Stimulated activated CD4-positive, alpha-beta T cell treated with anti-CD3 and anti-CD28 coated beads, Interleukin-4, amount 100 ng/mL, for 4 hours (primary cell): ENCODE results near the gene AMN.
"Not testable (repeated sequence)": the region's sequence is repeated elsewhere in the genome, so short reads cannot be mapped to it uniquely, and the experiment has no call there.

ENCODE experiments used
- DNase-seq, 2 experiments: peaks; one replicate each; pipeline ENCODE4 v3.0.0-alpha.2; 2020

AMN gene

DNA sequence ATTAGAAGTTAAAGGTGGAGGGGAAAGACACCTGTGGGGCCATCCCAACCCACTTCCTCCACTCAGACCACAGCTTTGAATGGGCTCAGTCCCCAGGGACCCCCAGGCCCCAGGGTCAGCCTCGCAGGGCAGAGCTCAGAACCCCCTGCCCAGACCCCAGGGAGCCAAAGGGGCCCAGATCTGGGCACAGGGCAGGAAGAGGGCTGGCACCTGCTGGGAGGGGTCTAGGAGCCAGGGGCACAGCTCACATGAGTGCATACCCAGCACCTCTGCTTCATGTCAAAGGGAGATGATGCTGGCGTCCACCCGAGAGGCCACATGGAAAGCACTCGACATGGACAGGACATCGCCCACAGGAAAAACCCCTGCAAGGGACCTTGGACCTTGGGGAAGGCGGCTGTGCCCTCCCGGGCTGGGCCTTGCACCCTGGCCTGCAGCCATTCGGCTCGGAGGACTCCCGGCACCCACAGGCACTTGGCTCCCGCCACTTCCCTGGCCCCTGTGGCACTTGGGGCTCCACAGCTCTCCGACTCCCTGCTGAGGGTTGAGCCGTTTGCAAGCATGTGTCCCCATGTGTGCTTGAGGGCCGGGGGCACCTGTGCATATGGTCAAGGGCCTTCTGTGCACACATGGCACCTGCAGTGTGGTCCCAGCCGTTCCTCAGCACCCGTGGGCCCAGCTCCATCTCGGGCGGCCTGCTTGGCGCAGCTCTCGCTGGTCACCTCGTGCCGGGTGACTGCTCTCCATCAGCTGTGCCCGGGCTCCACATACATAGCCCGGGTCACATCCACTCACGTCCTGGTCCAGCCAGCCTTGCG lies 7.8 kb upstream of the AMN start:
- DNase-seq: no peak

DNA sequence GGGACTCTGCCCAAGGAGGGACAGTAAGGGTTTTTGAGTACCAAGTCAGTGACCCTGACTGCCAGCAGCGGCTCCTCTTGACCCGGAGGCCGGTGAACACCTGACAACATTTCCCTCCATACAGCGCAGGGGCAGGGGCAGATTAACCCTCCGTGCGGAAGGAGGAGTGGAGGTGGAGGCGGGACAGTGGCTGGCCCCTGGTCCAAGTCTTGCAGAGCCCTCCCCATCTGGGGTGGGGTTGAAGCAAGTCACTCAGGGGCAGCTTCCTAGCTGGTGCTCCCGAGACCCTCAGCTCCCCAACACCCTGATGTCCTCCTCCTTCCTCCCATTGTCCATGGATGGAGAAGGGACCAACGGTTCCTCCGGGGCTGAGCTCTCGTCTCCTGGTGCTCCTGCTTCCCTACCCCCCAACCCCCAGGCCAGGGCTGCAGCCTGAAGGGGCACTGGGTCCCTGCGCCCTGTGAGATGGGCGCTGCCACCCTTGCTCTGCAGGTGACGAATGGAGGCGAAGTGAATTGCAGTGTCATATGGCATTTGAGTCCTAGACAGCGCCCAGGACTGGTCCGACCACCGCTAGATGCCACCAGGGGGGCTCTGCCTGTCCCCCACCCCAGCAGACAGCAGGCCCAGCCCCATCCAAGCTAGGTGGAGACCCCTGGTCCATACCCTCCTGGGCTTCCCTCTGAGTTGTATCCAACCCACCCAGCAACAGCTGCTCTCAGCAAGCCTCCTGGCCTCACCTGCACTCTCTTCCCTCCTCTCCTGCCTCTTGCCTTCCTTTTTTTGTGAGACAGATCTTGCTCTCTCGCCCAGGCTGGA lies 7.0 kb upstream of the AMN start:
- DNase-seq: no peak

DNA sequence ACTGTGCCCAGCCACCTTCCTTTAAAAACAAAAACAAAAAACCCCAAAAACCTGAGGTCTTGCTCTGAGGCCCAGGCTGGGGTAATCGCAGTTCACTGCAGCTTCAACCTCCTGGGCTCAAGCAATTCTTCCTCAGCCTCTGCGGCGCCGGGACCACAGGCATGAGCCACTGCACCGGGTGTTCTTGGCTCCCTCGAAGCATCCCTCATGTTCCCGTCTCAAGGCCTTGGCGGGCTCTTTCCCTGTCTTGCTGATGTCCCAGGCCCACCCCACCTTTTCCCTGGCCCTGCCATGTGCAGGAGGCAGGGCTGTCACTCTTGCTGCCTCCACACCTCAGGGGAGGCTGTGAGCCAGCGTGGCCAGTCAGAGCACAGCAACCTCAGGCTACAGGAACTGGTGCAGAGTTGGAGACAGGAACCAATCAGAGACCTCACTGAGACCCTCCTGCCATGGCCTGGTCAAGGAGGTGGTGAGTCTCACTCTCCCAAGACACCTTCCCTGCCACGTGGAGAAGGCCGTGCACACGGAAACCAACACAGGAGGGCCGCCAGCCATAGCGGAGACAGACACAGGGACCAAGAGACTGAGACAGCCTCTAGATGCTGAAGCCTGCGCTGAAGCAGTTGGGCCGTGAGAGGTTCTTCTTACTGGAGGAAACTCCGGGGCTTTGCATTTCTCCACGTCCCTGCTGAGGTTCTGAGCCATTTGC lies 6.0 kb upstream of the AMN start:
- DNase-seq: no peak

DNA sequence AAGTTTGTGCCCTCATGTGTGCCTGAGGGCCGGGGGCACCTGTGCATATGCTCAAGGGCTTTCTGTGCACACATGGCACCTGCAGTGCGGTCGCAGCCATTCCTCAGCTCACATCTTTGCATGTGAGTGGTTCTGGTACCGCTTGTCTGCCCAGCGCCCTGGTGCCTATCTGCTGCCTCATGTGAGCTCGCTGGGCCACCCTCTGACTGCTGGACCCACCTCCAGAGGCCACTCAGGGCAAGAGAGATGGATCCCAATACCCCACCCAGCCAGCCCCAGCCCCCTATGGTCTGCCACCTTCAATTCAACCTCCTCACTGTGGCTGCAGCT lies 5.4 kb upstream of the AMN start:
- DNase-seq: no peak

DNA sequence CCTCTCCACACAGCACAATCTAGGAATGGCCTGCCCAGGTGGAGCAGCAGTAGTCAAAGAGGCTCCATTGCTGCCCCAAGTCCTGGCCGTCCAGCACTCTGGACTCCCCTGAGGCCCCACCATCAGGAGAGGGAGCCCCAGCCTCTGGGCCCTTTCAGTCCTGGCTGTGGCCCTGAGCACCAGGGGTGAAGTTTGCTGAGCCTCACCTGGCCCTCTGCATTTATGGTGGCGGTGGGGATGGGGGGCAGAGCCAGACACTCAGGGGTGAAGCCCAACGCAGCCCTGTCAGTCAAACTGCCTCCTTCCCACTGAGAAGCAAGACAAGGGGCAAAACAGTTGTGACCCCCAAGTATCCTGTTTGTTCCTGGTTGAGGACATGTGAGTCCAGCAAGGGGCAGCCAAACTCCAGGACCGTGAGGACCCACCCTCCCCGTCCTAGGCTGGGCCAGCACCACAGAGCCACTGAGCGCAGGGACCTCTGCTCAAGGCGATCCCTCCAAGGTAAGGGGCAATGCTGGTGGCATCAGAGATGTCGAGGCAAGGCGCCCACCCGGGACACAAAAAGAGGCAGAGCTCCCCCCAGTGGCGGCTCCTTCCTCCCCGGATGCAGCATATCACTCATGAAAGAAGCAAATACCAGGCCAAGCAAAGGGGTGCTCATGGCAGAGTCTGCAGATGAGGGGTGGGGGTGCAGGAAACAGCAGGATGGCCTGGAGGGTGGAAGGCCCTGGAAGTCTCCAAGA lies 4.8 kb upstream of the AMN start:
- peak; percentile 43 to 60 for DNase-seq

DNA sequence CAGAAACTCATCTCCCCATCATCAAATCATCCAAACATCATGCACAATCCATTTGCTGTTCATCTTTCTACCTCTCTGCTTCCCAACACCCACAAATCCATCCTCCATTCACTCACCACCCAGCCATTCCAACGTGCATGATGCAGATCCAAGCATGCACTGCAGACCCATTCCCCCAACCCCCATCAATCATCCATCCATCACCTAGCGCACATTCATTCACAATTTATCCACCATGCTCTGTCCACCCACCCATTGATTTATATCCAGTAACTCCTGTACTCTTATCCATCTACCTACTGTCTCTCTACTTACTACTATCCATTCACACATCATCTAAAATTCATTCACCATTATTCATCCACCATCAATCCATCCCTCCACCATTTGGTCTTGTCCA lies 4.0 kb upstream of the AMN start:
- DNase-seq: no peak

DNA sequence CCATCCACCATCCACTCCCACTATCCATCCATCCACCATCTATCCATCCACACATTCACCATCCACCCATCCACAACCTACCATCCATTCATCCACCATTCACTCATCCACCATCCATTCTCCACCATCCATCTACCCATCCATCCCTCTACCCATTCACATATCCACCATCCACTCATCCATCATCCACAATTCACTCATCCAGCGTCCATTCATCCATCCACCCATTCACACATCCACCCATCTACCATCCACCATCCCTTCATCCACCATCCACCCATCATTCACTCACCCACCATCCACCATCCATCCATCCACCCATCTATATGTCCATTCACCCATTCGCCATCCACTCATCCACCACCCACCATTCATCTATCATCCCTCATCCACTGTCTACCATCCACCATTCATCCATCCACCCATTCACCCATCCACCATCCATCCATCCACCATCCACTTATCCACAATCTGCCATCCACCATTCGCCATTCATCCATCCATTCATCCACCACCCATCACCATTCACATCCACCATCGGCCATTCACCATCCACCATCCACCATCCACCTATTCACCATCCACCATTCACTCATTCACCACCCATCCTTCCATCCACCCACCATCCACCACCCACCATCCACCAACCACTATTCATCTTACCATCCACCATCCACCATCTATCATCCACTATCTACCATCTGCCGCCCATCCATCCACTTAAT lies 2.0 kb upstream of the AMN start:
- DNase-seq: no peak

DNA sequence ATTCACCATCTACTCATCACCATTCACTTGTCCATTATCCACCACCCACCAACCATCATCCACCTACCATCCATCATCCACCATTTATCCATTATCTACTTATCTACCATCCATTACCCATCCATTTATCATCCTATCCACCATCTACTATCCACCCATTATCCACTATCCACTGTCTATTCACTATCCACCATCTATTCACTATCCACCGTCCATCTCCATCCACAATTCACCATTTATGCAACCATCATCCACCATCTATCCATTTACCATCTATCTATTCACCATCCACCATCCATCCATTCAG lies 1.5 kb upstream of the AMN start:
- DNase-seq: no peak

DNA sequence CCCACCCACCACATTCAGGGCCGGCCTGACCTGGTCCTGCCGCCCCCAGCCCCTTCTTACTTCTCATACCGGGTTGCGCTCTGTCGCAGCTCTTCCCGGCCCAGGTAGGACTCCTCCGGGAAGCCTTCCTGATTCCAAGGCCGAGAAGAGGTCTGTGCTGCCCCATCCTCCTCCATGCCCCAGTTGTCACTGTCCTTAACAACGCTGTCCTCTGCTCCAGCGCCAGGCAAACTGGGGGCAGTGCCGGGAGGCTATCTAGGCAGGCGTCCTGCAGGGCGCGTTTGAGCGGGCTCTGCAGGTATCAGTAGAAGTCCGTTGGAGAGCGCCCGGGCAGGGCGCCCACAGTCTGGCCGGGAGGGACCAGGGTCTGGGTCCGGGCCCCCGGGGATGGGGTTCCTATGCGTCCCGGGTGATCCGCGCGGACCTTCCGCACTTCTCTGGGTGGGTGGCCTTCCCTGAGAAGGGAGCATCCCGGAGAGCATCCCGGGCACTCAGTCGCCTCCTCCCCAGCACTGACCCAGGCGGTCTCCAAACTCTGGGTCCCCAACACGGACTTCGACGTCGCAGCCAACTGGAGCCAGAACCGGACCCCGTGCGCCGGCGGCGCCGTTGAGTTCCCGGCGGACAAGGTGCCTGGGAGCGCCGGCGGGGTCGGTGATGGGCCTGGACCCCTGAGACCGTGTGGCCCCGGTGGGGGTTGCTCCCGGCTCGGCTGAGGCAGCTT lies 900 bp downstream of the AMN start:
- no peak for DNase-seq

DNA sequence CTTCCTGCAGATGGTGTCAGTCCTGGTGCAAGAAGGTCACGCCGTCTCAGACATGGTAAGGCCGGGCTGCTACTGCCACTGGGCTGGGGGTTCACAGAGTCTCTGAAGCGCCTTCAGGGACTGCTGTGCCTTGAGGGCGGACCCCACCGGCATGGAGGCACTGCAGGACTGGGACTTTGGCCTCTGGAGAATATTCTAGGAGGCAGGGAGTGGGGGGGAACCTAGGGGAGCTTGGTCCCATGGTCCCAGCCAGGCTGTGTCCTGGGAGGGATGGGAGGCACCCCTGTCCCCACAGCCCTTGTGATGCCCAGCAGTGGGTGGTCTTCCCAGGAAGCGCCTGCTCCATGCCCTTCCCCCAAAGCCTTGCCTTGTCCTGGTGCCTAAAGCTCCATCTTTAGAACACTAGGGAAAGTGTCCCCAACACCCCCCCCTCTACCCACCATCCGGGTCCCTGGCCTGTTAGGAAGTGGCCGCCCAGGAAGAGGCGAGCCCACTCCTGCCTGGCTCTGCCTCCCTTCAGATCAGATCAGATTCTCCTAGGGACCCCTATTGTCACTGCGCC lies 1.5 kb downstream of the AMN start:
- DNase-seq: no peak

DNA sequence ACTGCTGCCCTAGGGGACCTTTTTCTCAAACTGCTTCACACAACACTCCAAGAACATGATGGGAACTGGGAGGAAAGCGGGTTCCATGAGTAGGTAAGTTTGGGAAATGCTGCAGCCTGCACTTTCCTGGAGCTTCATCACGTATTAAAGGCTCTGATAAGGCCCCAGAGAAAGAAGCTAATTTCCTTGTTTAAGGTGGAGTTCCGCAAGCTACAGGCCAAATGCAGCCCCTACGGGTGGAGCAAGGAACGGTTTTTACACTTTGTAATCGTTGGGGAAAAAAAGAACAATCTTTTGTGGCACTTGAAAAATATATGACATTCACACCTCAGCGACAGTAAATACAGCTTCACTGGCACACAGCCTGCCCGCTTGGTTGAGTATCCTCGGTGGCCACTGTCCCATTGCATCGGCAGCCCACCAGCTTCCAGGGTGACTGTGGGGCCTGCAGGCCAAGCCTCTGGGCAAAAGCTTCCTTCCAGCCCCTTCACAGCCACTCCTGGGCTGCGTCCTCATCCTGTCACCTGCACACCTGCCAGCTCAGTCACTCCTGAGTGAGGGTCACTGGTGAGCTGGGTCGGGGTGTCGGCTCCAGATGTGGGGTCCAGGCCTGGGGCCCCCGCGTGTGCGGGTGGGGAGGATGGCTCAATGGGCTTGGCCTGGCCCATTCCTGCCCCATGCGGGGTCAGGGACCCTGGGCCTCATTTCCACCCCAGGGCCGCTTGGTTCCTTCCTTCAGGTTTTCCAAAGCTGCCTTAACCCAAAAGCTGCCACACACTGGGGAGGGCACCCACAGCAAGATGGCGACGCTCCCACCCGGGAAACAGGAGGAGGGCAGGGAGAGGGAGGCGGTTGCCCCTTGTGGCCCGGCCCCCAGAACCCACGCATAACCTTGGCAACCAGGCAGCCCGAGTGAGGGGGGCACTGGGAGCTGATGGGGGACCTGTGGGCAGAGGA lies 2.4 kb downstream of the AMN start:
- DNase-seq: no peak

DNA sequence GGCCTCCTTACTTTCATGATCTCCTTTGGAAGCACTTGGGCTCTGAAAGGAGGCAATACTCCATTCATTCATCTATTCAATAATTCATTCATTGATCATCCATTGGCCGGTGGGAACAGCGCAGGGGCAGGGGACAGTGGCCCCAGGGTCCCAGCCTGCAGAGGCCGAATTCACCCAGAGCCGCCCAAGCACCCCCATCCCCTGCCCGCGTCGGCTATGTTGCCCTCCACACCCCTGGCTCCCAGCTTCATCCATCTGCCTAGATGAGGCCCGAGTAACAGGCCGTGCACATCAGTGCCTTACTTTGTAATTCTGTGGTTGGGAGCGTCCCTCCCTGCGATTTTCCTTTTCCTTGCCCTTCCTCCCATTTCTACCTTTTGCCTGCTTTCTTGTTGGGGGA lies 3.2 kb downstream of the AMN start:
- DNase-seq: no peak

DNA sequence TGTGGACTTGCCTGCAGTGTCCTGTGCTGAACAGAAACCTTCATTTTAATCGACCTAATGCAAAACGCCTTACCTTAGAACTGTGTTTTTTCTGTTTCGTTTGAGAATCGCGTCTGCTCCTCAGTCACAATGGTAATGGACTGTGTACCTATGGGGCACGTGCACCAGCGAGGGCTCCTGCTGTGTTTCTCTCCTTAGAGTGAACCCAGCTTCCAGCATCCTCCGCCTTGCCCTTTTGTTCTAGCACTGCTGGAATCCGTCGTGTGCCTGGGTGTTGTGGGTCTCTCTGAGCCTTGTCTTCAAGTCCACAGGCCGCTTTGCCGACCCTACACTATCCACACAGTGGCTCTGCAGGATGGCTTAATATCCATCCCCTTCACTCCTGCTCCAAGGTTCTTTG lies 3.6 kb downstream of the AMN start:
- DNase-seq: no peak

DNA sequence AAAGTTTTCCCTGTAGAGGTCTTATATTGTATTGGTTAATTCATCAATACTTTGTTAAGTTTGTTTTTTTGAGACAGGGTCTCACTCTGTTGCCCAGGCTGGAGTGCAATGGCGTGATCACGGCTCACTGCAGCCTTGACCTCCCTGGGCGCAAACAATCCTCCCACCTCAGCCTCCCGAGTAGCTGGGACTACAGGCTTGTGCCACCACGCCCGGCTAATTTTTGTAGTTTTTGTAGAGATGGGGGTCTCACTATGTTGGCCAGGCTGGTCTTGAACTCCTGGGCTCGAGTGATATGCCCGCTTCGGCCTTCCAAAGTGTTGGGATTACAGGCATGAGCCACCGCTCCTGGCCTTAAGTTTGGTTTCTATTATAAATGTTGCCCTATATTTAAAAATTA lies 4.4 kb downstream of the AMN start:
- DNase-seq: not testable (repeated sequence)

DNA sequence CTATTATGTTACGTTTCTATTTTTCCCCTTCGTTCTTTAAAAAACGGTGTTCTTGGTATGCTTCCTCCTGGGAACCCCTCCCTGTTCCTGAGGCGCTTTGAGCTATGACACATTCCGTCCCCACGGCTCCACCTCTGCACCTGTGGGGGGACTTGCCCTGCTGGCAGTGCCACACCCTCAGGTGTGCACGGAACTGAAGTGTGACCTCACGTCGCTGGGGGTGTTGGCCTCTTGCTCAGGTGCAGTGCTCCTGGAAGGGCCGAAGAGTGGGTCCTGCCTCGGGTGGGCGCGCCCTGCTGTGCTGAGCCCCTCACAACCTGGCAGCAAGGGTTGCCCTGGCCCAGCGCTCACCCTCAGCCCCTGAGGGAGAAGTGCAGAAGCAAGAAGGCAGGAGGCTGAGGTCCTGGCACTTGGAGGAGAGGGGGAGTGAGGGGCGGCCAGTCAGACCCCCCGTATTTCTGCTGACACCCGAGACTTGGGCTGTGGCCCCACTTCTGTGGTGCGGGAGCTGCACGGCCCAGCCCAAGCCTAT lies 4.9 kb downstream of the AMN start:
- DNase-seq: no peak

DNA sequence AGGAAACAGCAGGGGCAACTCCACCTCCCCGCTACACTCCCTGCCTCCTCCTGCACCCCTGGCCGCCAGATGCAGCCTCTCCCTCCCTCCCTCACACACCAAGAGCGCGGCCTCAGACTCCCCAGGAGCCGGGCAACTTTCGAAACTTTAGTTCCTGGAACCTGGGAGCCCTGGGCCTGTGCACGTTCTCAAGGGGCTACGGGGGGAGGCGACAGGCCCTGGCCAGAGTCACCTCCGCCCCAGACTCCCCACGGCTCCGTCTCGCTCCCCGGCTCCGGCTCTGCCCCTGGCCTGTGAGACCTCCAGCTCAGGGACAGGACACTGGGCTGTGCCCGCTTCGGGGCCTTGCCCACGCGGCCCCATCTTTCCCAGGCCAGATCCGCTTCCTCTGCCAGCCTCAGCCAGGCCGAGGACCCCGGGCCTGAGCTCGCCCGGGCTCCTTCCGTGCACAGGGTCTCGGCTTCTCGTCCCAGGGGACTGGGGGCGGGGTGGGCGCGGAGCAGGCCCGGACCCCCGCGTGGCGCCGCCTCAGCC lies 5.5 kb downstream of the AMN start:
- DNase-seq: no peak

DNA sequence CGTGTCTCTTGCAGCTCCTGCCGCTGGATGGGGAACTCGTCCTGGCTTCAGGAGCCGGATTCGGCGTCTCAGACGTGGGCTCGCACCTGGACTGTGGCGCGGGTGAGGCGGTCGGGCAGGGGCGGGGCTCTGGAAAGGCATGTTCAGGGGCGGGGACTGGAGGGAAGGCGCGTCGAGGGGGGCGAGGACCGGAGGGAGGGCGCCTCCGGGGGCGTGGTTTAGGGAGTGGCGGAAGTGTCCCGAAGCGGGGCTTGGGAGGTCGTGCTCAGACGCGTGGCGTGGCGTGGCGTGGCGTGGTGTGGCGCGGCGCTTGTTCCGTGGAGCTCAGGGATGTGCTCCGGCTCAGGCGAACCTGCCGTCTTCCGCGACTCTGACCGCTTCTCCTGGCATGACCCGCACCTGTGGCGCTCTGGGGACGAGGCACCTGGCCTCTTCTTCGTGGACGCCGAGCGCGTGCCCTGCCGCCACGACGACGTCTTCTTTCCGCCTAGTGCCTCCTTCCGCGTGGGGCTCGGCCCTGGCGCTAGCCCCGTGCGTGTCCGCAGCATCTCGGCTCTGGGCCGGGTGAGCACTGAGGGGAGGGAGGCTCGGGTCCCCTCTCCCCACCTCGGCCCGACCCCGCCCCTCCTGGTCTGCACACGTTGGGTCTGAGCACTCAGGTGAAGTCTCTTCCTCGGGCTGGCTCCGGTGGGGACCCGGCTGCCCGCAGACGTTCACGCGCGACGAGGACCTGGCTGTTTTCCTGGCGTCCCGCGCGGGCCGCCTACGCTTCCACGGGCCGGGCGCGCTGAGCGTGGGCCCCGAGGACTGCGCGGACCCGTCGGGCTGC lies 6.2 kb downstream of the AMN start:
- DNase-seq: peak; percentile 70 to 78

DNA sequence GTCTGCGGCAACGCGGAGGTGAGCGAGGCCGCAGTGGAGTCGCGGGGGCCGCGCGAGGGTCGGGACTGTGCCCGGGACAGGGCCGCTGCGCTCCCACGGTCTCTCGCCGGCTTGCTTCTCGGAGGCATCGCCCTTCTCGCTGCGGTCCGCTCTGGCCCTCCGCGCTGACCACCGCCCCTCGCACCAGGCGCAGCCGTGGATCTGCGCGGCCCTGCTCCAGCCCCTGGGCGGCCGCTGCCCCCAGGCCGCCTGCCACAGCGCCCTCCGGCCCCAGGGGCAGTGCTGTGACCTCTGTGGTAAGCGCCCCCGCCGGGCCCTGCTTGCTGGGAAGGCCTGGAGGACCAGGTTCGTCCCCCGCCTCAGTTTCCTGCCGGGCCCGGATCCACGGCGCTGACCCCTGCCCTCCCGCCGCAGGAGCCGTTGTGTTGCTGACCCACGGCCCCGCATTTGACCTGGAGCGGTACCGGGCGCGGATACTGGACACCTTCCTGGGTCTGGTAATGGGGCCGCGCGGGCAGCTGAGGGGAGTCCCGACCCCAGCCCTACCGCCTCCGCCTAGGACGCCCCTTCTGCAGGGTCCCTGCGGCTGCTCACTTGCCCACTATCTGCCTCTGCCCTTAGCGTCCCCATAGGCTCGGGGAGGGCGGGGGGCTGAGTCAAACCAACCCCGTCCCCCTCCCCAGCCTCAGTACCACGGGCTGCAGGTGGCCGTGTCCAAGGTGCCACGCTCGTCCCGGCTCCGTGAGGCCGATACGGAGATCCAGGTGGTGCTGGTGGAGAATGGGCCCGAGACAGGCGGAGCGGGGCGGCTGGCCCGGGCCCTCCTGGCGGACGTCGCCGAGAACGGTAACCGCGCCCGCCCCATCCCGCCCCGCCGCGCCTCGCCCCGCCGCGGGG lies 7.0 kb downstream of the AMN start:
- DNase-seq: no peak
